GM18505 (cell line): ENCODE data around the gene FSTL3.

Experiments
- ATAC-seq: cut with Tn5 transposase; IDR thresholded peaks from one replicate; pipeline ENCODE4 v1.9.1; 2021; ENCODE audit not compliant: unreplicated experiment
- POLR2A ChIP-seq: IDR thresholded peaks from 4 replicates; pipeline ENCODE4 v1.6.1; 2011; ENCODE audit warnings: borderline replicate concordance; ENCODE audit not compliant: insufficient read depth, insufficient read length; ENCODE audit errors: extremely low read depth

FSTL3 gene

DNA sequence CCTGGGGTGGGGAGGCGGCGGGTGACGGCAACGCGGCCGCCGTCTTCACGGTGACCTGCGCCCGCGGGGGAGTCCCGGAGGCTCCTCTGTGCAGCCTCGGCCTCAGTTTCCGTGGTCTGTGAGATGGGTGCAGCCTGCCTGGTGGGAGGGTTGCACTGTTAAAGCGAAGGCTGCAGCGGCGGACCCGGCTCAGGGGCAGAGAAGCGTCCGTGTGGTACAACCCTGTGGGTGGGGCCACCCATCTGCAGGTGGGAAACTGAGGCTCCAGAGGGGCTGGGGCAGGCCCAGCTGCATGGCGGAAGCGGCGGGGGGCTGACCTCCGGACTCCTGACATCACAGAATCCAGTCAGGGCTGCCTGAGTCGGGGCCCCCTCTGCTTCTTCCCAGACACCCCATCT is 36.0 kb upstream of the FSTL3 start:
- no peak for TF ChIP-seq POLR2A
- ATAC-seq = no peak

- no peak for ATAC-seq
- no peak for TF ChIP-seq POLR2A
Observed at GRCh38 chr19:640606-641189, 35.5 kb upstream of the FSTL3 start.

- TF ChIP-seq POLR2A = no peak
- no peak for ATAC-seq
Observed at GRCh38 chr19:641702-642101, 34.5 kb upstream of the FSTL3 start.

DNA sequence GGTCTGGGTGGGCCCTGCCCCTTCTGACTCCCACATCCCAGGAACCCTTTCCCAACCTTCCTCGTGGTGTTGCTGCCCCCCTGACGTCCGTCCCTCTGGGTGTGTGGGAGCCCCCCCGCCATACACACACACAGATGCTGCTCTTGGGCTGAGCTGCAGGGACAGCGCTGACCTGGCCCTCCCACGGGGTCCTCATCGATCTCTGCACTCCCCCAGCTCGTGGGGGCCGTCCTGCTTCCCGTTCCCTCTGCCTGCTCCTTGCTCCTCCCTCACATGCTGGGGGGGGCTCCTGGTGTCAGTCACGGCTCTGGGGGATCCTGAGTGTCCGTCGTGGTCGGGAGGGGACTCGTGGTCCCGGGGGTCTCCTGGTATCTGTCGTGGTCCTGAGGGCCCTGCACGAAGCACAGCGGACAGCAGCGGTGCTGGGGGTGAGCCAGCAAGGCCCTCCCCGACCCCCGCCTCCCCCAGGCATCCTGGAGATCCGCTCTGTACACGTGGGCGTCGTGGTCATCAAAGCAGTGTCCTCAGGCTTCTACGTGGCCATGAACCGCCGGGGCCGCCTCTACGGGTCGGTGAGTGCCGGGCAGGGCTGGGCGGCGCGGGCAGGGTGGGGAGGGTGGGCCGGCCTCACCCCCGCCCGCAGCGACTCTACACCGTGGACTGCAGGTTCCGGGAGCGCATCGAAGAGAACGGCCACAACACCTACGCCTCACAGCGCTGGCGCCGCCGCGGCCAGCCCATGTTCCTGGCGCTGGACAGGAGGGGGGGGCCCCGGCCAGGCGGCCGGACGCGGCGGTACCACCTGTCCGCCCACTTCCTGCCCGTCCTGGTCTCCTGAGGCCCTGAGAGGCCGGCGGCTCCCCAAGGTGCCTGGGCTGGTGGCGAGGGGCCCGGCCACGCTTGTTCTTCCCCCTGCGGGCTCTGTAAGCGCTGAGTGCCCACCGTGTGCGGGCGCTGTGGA is 33.1 kb upstream of the FSTL3 start:
- no peak for TF ChIP-seq POLR2A
- no peak for ATAC-seq

GRCh38 chr19:643736-644135 is 32.5 kb upstream of the FSTL3 start:
- ATAC-seq = no peak
- no peak for TF ChIP-seq POLR2A

GRCh38 chr19:644363-644762 is 31.8 kb upstream of the FSTL3 start:
- no peak for ATAC-seq
- no peak for TF ChIP-seq POLR2A

GRCh38 chr19:644789-645188 is 31.4 kb upstream of the FSTL3 start:
- ATAC-seq = no peak
- TF ChIP-seq POLR2A = no peak

DNA sequence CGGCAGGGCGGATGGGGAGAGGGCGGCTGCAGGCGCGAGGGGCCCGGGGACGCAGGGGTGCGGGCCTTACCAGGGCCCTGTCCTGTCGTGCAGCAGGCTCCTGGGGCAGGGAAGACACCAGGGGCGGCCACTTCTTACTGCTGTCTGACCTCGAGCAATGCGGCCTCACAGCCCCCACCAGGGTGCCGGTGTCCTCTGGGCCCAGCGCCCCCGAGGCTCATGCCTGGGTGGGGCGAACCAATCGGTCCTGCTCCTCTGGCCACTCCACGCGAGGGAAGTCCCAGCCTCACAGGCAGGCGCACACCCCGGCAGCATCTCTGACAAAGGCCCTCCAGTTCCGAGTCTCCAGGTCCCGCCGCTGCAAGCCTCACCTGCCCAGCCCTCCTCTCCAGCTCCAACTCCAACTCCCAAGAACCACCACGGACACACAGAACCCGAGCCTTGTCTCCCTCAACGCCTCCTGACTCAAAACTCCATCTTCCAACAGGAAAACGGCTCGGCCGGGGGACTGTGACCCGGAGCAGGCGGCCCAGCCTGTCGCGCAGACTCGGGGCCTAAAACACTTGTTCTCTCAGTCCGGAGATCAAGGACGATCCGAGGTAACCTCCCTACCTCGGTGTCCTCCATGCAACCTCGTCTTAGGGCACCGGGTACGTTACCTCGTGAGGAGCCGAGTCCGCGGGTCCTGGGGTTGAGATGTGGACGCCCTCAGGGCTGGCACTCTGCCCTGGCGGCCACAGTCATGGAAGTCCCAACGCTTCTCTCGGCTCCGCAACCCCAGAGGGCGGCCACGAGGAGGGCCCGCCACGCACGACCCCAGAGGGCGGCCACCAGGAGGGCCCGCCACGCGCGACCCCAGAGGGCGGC is 30.0 kb upstream of the FSTL3 start:
- no peak for TF ChIP-seq POLR2A
- no peak for ATAC-seq

- no peak for TF ChIP-seq POLR2A
- ATAC-seq = no peak
Observed at GRCh38 chr19:646779-647565, 29.2 kb upstream of the FSTL3 start.

- no peak for TF ChIP-seq POLR2A
- no peak for ATAC-seq
Observed at GRCh38 chr19:647566-648284, 28.5 kb upstream of the FSTL3 start.

- TF ChIP-seq POLR2A = no peak
- ATAC-seq = no peak
Observed at GRCh38 chr19:648305-648704, 27.9 kb upstream of the FSTL3 start.
